GM21526 (cell line): ENCODE results near the gene FAM120AOS.
"Not testable (repeated sequence)": the region's sequence is repeated elsewhere in the genome, so short reads cannot be mapped to it uniquely, and the experiment has no call there.

Source experiments
- ATAC-seq: cut with Tn5 transposase; IDR thresholded peaks from one replicate; pipeline ENCODE4 v1.9.1; 2021; ENCODE audit warnings: moderate library complexity; ENCODE audit not compliant: unreplicated experiment, low FRiP score

FAM120AOS gene

GRCh38 chr9:93446073-93446472 is 7.3 kb downstream of the FAM120AOS start:
- no peak for ATAC-seq

DNA sequence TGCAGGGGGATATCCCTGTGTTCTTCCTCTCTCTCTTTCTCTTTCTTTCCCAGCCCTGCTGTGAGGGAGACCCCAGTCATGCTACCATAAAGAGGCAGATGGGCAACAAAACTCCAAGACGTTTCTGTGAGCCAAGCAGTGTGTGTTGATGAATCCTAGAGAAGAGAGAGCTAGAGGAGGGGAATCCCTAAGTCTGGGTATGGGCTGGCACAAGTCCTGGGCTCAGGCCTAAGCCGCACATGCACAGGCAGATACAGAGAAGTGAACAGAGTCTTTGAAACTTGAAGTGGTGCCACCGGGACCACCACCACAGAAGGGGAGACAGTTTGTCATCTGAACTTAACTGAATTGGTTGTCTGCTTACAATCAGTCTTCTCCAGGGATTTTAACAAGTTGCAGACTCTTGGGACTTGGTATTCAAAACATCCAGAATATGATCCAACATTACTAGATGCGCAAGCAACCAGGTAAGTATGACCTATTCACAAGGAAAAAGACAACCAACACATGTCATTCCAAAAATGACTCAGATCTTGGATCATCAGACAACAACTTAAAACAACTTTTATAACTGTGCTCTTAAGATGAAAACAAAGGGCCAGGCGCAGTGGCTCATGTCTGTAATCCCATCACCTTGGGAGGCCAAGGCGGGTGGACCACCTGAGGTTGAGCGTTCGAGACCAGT is 12.3 kb downstream of the FAM120AOS start:
- no peak for ATAC-seq

GRCh38 chr9:93439301-93439700 is 14.1 kb downstream of the FAM120AOS start:
- ATAC-seq, result not testable (repeated sequence)

DNA sequence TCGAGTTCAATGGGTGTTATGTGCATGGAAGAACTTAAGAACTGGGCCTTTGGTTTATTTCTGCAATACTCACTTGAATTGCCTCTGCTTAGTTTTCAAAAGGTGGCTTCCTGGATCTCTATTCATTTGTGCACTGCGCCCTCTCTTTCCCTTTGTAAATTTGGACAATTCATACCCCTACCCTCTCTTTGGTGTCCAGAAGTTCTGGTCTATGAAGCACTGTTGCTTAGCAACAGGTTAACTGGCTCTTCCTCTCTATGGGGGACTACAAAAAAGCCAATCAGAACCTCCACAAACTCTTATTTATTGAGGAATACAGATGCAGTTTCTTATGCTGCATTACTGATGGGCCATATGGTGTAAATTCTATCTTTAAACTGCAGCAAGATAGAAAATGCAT is 15.4 kb downstream of the FAM120AOS start:
- no peak for ATAC-seq

- ATAC-seq, result no peak
These were observed 16.6 kb downstream of the FAM120AOS start for GRCh38 chr9:93436655-93437407.

DNA sequence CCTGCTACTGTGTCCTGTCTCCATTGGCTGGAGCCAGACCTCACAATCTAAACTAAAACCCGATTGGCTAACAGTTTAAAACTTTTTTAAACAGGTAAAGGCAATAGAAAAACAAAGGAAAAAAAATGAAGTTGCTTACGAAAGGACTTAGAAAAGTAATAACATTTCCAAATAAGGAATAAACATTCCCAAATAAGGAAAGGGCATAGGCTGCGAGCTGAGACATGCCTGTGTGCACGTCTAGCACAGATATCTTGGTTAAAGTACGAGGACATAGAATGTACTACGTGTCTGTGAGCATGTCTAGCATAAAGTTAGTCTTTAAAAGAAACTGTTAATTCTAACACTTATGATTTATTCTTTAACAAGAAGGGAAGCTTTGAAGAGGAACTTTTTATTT is 17.2 kb downstream of the FAM120AOS start:
- ATAC-seq, result no peak

DNA sequence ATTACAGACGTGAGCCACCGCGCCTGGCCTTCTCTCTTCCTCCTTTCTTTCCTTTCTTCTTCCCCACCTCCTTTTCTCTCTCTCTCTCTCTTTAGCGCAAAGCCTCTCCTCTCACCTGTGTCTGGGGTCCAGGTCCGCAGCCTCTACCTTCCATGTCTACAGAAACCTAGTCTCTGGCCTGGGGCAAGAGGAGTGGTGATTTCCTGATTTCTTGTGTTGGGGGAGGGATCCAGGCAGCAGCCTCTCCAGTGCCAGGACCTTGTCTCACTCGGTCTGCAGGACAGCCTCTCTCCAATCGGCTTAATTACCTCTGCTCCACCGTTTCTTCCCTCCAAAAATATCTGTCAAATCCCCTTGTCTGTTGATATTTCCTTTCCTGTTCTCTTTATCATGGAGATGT is 18.0 kb downstream of the FAM120AOS start:
- ATAC-seq, result no peak

DNA sequence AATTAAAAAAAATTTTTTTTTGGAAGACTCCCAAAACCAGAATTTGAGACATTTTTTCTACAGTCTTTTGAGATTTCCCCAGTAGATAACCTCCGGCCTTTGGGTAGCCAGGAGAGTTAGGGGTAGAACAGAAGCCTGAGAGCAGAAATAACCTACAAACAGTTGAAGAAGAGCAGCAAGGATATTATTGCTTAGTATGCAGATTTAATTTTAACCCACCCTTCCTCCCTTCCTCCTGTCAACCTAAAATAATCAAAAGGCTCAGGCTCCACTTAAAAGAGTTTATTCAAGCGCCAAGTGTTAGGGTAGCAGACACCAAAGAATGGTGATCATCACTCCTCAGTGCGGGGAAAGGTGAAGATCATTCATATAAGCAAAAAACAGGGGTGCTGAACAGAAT is 19.3 kb downstream of the FAM120AOS start:
- ATAC-seq, result no peak

DNA sequence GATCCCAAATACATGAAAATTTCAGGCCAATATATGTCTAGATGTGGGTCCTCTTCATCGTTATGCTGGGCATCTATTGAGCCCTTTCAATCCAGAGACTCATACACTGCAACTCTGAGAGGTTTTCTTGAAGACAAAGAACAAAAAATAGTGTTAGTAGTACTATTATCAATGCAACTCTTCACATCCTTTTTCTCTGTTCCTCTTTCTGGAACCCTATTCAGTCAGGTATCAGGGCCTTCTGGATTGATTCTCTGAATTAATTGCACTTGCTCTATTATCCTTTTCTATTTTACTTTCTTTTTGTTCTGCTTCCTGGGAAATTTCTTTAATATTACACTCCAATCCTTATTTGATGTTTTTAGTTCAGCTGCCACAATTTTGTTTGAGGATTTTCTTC is 20.4 kb downstream of the FAM120AOS start:
- ATAC-seq, result no peak

- ATAC-seq, result no peak
These were observed 21.8 kb downstream of the FAM120AOS start for GRCh38 chr9:93431539-93432105.

GRCh38 chr9:93427655-93428379 is 25.6 kb downstream of the FAM120AOS start:
- ATAC-seq, result no peak

DNA sequence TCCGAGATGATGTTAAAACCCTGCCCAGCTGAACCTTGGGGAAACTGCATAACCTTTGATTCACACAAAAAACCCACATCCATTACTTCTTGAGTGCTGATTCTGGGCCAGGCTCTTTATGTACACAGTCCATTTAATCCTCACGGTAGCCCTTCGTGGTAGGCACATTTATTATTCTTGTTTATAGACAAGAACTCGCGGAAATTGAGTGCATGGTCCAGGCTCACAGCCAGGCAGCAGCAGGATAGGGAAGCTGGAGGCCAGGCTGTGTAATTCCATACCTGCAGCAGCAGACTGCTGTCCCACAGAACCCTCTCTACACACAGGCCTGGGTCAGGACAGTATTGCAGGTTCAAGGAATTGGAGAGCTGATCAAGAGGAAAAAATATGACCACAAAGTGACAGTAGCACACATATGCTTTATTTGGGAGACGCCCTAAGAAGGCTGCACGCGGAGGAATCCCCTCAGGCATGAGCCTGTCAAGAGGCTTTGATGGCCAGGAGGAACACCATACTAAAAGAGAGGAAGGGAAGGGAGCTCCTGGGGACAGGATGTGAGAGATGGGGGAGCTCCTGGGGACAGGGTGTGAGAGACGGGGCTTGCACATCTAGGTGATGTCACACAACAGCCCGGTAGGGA is 30.3 kb downstream of the FAM120AOS start:
- no peak for ATAC-seq

DNA sequence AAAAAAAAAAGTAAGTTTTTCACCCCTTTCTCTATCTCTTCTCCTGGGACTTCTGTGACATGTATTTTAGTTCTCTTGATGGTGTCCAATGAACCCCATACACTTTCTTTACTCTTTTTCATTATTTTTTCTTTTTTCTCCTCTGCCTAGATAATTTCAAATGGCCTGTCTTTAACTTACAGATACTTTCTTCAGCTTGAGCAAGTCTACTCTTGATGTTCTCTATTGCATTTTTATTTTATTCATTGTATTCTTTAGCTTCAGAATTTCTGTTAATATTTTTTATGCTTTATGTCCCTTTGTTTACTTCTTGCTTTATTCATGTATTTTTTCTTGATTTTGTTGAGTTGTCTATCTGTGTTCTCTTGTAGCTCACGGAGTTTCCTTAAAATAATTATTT is 34.4 kb downstream of the FAM120AOS start:
- ATAC-seq, result no peak

- ATAC-seq, result no peak
These were observed 35.8 kb downstream of the FAM120AOS start for GRCh38 chr9:93417538-93417937.

- ATAC-seq, result no peak
These were observed 36.7 kb downstream of the FAM120AOS start for GRCh38 chr9:93416530-93417235.

GRCh38 chr9:93415176-93415690 is 38.1 kb downstream of the FAM120AOS start:
- no peak for ATAC-seq

DNA sequence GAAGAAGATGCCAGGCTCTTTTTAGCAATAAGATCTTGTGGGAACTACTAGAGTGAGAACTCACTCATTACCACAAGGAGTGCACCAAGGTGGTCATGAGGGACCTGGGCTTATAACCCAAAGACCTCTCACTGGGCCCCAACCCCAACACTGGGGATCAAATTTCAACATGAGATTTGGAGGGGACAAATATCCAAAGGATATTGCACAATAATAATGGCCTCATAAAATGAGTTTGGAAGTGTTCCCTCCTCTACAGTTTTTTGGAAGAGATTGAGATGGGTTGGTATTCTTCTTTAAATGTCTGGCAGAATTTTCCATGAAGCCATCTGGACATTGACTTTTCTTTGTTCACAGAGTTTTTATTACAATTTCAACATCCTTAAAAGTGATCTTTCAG is 39.9 kb downstream of the FAM120AOS start:
- no peak for ATAC-seq

- ATAC-seq, result no peak
These were observed 47.0 kb downstream of the FAM120AOS start for GRCh38 chr9:93406371-93406770.

- no peak for ATAC-seq
These were observed 54.9 kb downstream of the FAM120AOS start for GRCh38 chr9:93398471-93398870.
